ENCODE data around the gene TBL3. TPM values are rescaled to one million over a fixed set of nuclear protein-coding genes. Genes with fewer than 3 reads are reported as not detected.

The TBL3 gene
- total and polyA plus RNA-seq, 9 of the 15 experiments (the other 6 are each of a cell fraction or from before 2014, with no cell fraction given): 0.97 to 117 (median 24.5) TPM

DNA sequence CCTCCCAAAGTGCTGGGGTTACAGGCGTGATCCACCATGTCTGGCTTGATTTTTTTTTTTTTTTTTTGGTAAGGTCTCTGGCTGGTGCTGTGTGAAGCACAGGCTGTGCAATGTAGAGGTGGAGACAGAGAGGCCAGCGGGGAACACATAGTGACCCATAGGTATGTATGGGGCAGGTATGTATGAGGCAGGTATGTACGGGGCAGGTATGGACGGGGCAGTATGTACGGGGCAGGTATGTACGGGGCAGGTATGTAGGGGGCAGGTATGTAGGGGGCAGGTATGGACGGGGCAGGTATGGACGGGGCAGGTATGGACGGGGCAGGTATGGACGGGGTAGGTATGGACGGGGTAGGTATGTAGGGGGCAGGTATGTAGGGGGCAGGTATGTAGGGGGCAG lies 22.3 kb upstream of the TBL3 start (continued):
- TF ChIP-seq SPI1 (IDR thresholded peaks at IDR 0.05; ENCODE audit: borderline replicate concordance, low read depth, low read length) (no peak), NR1H2 (CRISPR knock-in tag; IDR thresholded peaks at IDR 0.05) (no peak)
- TF ChIP-seq, protein P1, sequence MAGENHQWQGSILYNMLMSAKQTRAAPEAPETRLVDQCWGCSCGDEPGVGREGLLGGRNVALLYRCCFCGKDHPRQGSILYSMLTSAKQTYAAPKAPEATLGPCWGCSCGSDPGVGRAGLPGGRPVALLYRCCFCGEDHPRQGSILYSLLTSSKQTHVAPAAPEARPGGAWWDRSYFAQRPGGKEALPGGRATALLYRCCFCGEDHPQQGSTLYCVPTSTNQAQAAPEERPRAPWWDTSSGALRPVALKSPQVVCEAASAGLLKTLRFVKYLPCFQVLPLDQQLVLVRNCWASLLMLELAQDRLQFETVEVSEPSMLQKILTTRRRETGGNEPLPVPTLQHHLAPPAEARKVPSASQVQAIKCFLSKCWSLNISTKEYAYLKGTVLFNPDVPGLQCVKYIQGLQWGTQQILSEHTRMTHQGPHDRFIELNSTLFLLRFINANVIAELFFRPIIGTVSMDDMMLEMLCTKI (IDR thresholded peaks at IDR 0.05; ENCODE audit: partially characterized antibody): no peak

DNA sequence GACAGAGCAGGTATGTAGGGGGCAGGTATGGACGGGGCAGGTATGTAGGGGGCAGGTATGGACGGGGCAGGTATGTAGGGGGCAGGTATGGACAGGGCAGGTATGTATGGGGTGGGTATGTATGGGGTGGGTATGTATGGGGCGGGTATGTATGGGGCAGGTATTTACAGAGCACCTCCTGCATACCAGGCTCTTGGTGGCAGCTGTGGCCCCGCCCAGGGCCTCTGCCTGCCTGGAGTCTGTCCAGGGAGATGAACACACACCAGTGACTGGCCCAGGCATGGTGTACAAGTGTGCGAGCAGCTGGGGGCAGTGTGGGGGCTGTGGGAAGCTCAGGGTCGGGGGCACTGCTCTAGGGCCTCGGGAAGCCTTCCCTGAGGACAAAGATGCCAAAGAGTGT lies 21.8 kb upstream of the TBL3 start:
- Histone ChIP-seq H3K4me3 (no peak overlapping the region), H3K9me3 (replicated peaks; ENCODE audit: control insufficient read depth, insufficient read depth, low read depth, low read length) (no peaks in the 10 kb centered on the region), H3K4me1 (replicated peaks in 1 of 2; ENCODE audit: control insufficient read depth in 2 of 2, insufficient read depth in 2 of 2, low read length in 2 of 2) (peaks cover 3 to 57% of the 10 kb centered on the region in 2 experiments; a peak in 4 of 5 replicates), H2AFZ (ENCODE audit: low read depth, low read length) (no peak overlapping the region), H3K79me2 (ENCODE audit: control insufficient read depth, insufficient read depth, low read length) (no peaks in the 10 kb centered on the region), H3K4me2 (ENCODE audit: insufficient read depth, low read length) (no peak overlapping the region), H3K9me1 (ENCODE audit: control insufficient read depth, insufficient read depth, low read length) (no peaks in the 10 kb centered on the region), H3K9ac (ENCODE audit: insufficient read depth in 1 of 2, low read depth in 2 of 2, low read length in 2 of 2) (no peak overlapping the region), H3K27me3 (ENCODE audit: control insufficient read depth in 2 of 2, insufficient read depth in 2 of 2, low read length in 2 of 2) (no peaks in the 10 kb centered on the region), H3K27ac (ENCODE audit: extremely low read depth, low read depth, low read length) (no peak overlapping the region), H3K36me3 (ENCODE audit: control insufficient read depth, insufficient read depth, low read length) (no peaks in the 10 kb centered on the region), H4K20me1 (replicated peaks; ENCODE audit: control insufficient read depth, insufficient read depth, low read length) (no peaks in the 10 kb centered on the region)
- BruUV-seq (replicated peaks): no TSS peak
- TF ChIP-seq, protein P2, sequence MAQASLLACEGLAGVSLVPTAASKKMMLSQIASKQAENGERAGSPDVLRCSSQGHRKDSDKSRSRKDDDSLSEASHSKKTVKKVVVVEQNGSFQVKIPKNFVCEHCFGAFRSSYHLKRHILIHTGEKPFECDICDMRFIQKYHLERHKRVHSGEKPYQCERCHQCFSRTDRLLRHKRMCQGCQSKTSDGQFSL (CRISPR knock-in tag; IDR thresholded peaks at IDR 0.05): no peak
- TF ChIP-seq, protein P2 (tag; IDR thresholded peaks at IDR 0.05): no peak
- TF ChIP-seq ZNF174 (CRISPR knock-in tag; IDR thresholded peaks at IDR 0.05): no peak
- no peak for TF ChIP-seq NBN (IDR thresholded peaks at IDR 0.05; ENCODE audit: low read depth)
- no peak for TF ChIP-seq CEBPB (tag; IDR thresholded peaks at IDR 0.05)
- intact Hi-C loops (cut with micrococcal nuclease) (no loop called here), in situ Hi-C loops (cut with MboI) (no loop called here)
- 49% methylated on average over 3 of the region's 7 CpGs for WGBS (ENCODE audit: insufficient coverage, low coverage, missing lambda C conversion rate)
- DNase-seq (ENCODE audit: extremely low read depth in 1 of 4, low spot score in 3 of 4): no peak
- no peak for ATAC-seq
- ChIA-PET POLR2A (interaction anchor here (0.6 to 5.6 kb wide), 3 partner anchors 10 to 47 kb away, joined by 3 to 37 read pairs (median 5); partner anchors contain the start of gene RPS2), CTCF (ENCODE audit: low intra/inter-chr PET ratio) (interaction anchor here (0.5 kb wide), 1 partner anchor 167 kb away, joined by 3 read pairs; the partner anchor contains the start of gene NUBP2)
- FAIRE-seq: no peak
